ENCODE data around the gene PTPN6. TPM values are rescaled to one million over a fixed set of nuclear protein-coding genes. Genes with fewer than 3 reads are reported as not detected.

Gene PTPN6
- total RNA-seq, 2 donors from 2014 or later: 35.7 to 68.0 TPM

- Histone ChIP-seq H3K9ac (ENCODE audit: extremely low read depth, low read length, poor library complexity, severe bottlenecking) (no peak overlapping the region), H3K36me3 (ENCODE audit: control insufficient read depth, insufficient read depth, low read length) (peaks cover 10% of the 10 kb centered on the region), H3K27ac (ENCODE audit: low read depth, low read length) (no peak overlapping the region), H3K9me3 (ENCODE audit: control insufficient read depth, low read length) (no peaks in the 10 kb centered on the region), H3K27me3 (ENCODE audit: control insufficient read depth, insufficient read depth, low read length, poor library complexity, severe bottlenecking) (no peaks in the 10 kb centered on the region), H3K4me1 (ENCODE audit: control insufficient read depth, insufficient read depth, low read length) (peaks cover 4% of the 10 kb centered on the region), H3K4me3 (ENCODE audit: low read length) (no peak overlapping the region)
- TF ChIP-seq CTCF (conservative IDR thresholded peaks at IDR 0.05): no peak
- H3K27ac Mint-ChIP-seq: peak overlapping the region; percentile 99
- H3K36me3 Mint-ChIP-seq (ENCODE audit: low read depth): peaks cover 30% of the 10 kb centered on the region
- no peaks in the 10 kb centered on the region for H3K27me3 Mint-ChIP-seq (ENCODE audit: insufficient read depth)
- WGBS, 2 experiments (ENCODE audit: insufficient coverage in 1 of 2, insufficient read length in 1 of 2): 89 to 90% methylated on average over 16 to 26 of the region's 26 CpGs
- no peaks in the 10 kb centered on the region for H3K9me3 Mint-ChIP-seq
- no peak overlapping the region for H3K4me3 Mint-ChIP-seq
- no peak for DNase-seq
- H3K4me1 Mint-ChIP-seq: peaks cover 36% of the 10 kb centered on the region
Measured at GRCh38 chr12:6959805-6960592, 8.8 kb downstream of the PTPN6 start.

GRCh38 chr12:6960593-6961277 lies 9.6 kb downstream of the PTPN6 start:
- Histone ChIP-seq H3K9ac (ENCODE audit: extremely low read depth, low read length, poor library complexity, severe bottlenecking) (no peak overlapping the region), H3K4me1 (ENCODE audit: control insufficient read depth, insufficient read depth, low read length) (peaks cover 4% of the 10 kb centered on the region), H3K27ac (ENCODE audit: low read depth, low read length) (peak overlapping the region; percentile 8), H3K36me3 (ENCODE audit: control insufficient read depth, insufficient read depth, low read length) (peaks cover 16% of the 10 kb centered on the region), H3K27me3 (ENCODE audit: control insufficient read depth, insufficient read depth, low read length, poor library complexity, severe bottlenecking) (no peaks in the 10 kb centered on the region), H3K9me3 (ENCODE audit: control insufficient read depth, low read length) (no peaks in the 10 kb centered on the region), H3K4me3 (ENCODE audit: low read length) (no peak overlapping the region)
- peak; percentile 61 for TF ChIP-seq CTCF (conservative IDR thresholded peaks at IDR 0.05)
- no peaks in the 10 kb centered on the region for H3K27me3 Mint-ChIP-seq (ENCODE audit: insufficient read depth)
- peak; percentile 73 for DNase-seq
- H3K27ac Mint-ChIP-seq: peak overlapping the region; percentile 99
- peaks cover 33% of the 10 kb centered on the region for H3K36me3 Mint-ChIP-seq (ENCODE audit: low read depth)
- peaks cover 42% of the 10 kb centered on the region for H3K4me1 Mint-ChIP-seq
- peak overlapping the region; percentile 98 for H3K4me3 Mint-ChIP-seq
- no peaks in the 10 kb centered on the region for H3K9me3 Mint-ChIP-seq
- 80 to 86% methylated on average over 10 to 13 of the region's 13 CpGs for WGBS, 2 experiments (ENCODE audit: insufficient coverage in 1 of 2, insufficient read length in 1 of 2)

- Histone ChIP-seq H3K4me1 (ENCODE audit: control insufficient read depth, insufficient read depth, low read length) (peaks cover 4% of the 10 kb centered on the region), H3K9me3 (ENCODE audit: control insufficient read depth, low read length) (no peaks in the 10 kb centered on the region), H3K9ac (ENCODE audit: extremely low read depth, low read length, poor library complexity, severe bottlenecking) (peak overlapping the region; percentile 49), H3K4me3 (ENCODE audit: low read length) (no peak overlapping the region), H3K36me3 (ENCODE audit: control insufficient read depth, insufficient read depth, low read length) (peaks cover 22% of the 10 kb centered on the region), H3K27ac (ENCODE audit: low read depth, low read length) (peak overlapping the region; percentile 76), H3K27me3 (ENCODE audit: control insufficient read depth, insufficient read depth, low read length, poor library complexity, severe bottlenecking) (no peaks in the 10 kb centered on the region)
- H3K27me3 Mint-ChIP-seq (ENCODE audit: insufficient read depth): no peaks in the 10 kb centered on the region
- peak; percentile 73 for DNase-seq
- peak overlapping the region; percentile 98 for H3K4me3 Mint-ChIP-seq
- peaks cover 46% of the 10 kb centered on the region for H3K4me1 Mint-ChIP-seq
- peak overlapping the region; percentile 99 for H3K27ac Mint-ChIP-seq
- no peaks in the 10 kb centered on the region for H3K9me3 Mint-ChIP-seq
- 79 to 84% methylated on average over 21 to 24 of the region's 24 CpGs for WGBS, 2 experiments (ENCODE audit: insufficient coverage in 1 of 2, insufficient read length in 1 of 2)
- TF ChIP-seq CTCF (conservative IDR thresholded peaks at IDR 0.05): no peak
- peaks cover 35% of the 10 kb centered on the region for H3K36me3 Mint-ChIP-seq (ENCODE audit: low read depth)
Measured at GRCh38 chr12:6961278-6961694, 10.1 kb downstream of the PTPN6 start.

Data from endodermal cell (in vitro differentiated cells).